Ascending aorta (tissue), 2 donors: Measurements from ENCODE around the gene RAD51B. TPM values are rescaled to one million over a fixed set of nuclear protein-coding genes. Genes with fewer than 3 reads are reported as not detected.

Source experiments
- DNase-seq, 2 donors: peaks; one replicate each; pipeline ENCODE4 v3.0.0-alpha.2; 2019; ENCODE audit warnings: low spot score in 2 of 2
- H3K27ac ChIP-seq, 2 donors: fragments of 200-600 bp; sonication (generic); one replicate each; pipeline ENCODE4 v1.5.1; 2016 to 2017; ENCODE audit warnings: mild to moderate bottlenecking in 1 of 2
- H3K27me3 ChIP-seq: fragments of 200-600 bp; sonication (generic); one replicate; pipeline ENCODE4 v1.5.1; 2017
- H3K36me3 ChIP-seq, 2 donors: fragments of 200-600 bp; sonication (generic); one replicate each; pipeline ENCODE4 v1.5.1; 2016
- H3K4me1 ChIP-seq, 2 donors: fragments of 200-600 bp; sonication (generic); one replicate each; pipeline ENCODE4 v1.5.1; 2016 to 2017; ENCODE audit warnings: mild to moderate bottlenecking in 1 of 2
- H3K4me3 ChIP-seq, 2 donors: fragments of 200-600 bp; sonication (generic); one replicate each; pipeline ENCODE4 v1.5.1; 2016 to 2017; ENCODE audit warnings: mild to moderate bottlenecking in 1 of 2
- H3K9me3 ChIP-seq, 2 donors: fragments of 200-600 bp; sonication (generic); one replicate each; pipeline ENCODE4 v1.5.1; 2016
- intact Hi-C: fragments of 100-400 bp; cut with DNase I; formaldehyde crosslinking; loops from one replicate; pipeline ENCODE4 v1.15.1; 2023
- total RNA-seq: library from RNA; depleted of rRNA; stranded (reverse); fragments of >200 nt; gene quantifications from one replicate; pipeline ENCODE4 v1.1.0, GENCODE V29; 2016
- TF ChIP-seq, protein P1 (sequence below), 3 experiments: fragments of 200-600 bp in 2 of 3; fragments of 450-650 bp in 1 of 3; sonication (generic) in 2 of 3; IDR thresholded peaks; one replicate each; pipeline ENCODE4 v1.5.1; 2016 to 2019; ENCODE audit warnings: antibody characterized with exemption in 3 of 3, mild to moderate bottlenecking in 1 of 3, moderate library complexity in 1 of 3

RAD51B gene
- total RNA-seq, 1 donor from 2014 or later: not detected

- H3K27ac ChIP-seq: no peak overlapping the region
- DNase-seq: no peak
- no peaks in the 10 kb centered on the region for H3K9me3 ChIP-seq
- H3K36me3 ChIP-seq: no peaks in the 10 kb centered on the region
- H3K4me3 ChIP-seq: no peak overlapping the region
- no peaks in the 10 kb centered on the region for H3K4me1 ChIP-seq
- intact Hi-C loops: no loop called here
- TF ChIP-seq, protein P1, sequence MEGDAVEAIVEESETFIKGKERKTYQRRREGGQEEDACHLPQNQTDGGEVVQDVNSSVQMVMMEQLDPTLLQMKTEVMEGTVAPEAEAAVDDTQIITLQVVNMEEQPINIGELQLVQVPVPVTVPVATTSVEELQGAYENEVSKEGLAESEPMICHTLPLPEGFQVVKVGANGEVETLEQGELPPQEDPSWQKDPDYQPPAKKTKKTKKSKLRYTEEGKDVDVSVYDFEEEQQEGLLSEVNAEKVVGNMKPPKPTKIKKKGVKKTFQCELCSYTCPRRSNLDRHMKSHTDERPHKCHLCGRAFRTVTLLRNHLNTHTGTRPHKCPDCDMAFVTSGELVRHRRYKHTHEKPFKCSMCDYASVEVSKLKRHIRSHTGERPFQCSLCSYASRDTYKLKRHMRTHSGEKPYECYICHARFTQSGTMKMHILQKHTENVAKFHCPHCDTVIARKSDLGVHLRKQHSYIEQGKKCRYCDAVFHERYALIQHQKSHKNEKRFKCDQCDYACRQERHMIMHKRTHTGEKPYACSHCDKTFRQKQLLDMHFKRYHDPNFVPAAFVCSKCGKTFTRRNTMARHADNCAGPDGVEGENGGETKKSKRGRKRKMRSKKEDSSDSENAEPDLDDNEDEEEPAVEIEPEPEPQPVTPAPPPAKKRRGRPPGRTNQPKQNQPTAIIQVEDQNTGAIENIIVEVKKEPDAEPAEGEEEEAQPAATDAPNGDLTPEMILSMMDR (IDR thresholded peaks at IDR 0.05): no peak
- no peaks in the 10 kb centered on the region for H3K27me3 ChIP-seq
Measured at GRCh38 chr14:68729556-68729955, 910.0 kb downstream of the RAD51B start.

GRCh38 chr14:68730348-68730747, 910.8 kb downstream of the RAD51B start:
- Histone ChIP-seq H3K27me3 (no peaks in the 10 kb centered on the region), H3K4me3 (no peak overlapping the region), H3K9me3 (no peaks in the 10 kb centered on the region), H3K4me1 (peaks cover 0 to under 1% of the 10 kb centered on the region in 2 donors), H3K27ac (no peak overlapping the region), H3K36me3 (no peaks in the 10 kb centered on the region)
- no peak for DNase-seq
- intact Hi-C loops: no loop called here
- TF ChIP-seq, protein P1 (IDR thresholded peaks at IDR 0.05): no peak

GRCh38 chr14:68730811-68731425, 911.3 kb downstream of the RAD51B start:
- no peaks in the 10 kb centered on the region for H3K27me3 ChIP-seq
- H3K4me3 ChIP-seq: no peak overlapping the region
- H3K4me1 ChIP-seq: peaks cover 0 to 6% of the 10 kb centered on the region in 2 donors
- intact Hi-C loops: no loop called here
- no peak for DNase-seq
- H3K27ac ChIP-seq: no peak overlapping the region
- no peaks in the 10 kb centered on the region for H3K9me3 ChIP-seq
- TF ChIP-seq, protein P1 (IDR thresholded peaks at IDR 0.05): no peak
- H3K36me3 ChIP-seq: no peaks in the 10 kb centered on the region

- intact Hi-C loops: no loop called here
- H3K27ac ChIP-seq: no peak overlapping the region
- H3K4me3 ChIP-seq: no peak overlapping the region
- peak; percentile 22 to 75 for DNase-seq
- TF ChIP-seq, protein P1 (IDR thresholded peaks at IDR 0.05): no peak
- H3K9me3 ChIP-seq: no peaks in the 10 kb centered on the region
- H3K4me1 ChIP-seq: peaks cover 0 to 17% of the 10 kb centered on the region in 2 donors
- H3K36me3 ChIP-seq: no peaks in the 10 kb centered on the region
- no peaks in the 10 kb centered on the region for H3K27me3 ChIP-seq
Measured at GRCh38 chr14:68733086-68733914, 913.7 kb downstream of the RAD51B start.

- H3K27me3 ChIP-seq: no peaks in the 10 kb centered on the region
- H3K9me3 ChIP-seq: no peaks in the 10 kb centered on the region
- DNase-seq: no peak
- H3K27ac ChIP-seq: no peak overlapping the region
- no peaks in the 10 kb centered on the region for H3K36me3 ChIP-seq
- no peak overlapping the region for H3K4me3 ChIP-seq
- TF ChIP-seq, protein P1 (IDR thresholded peaks at IDR 0.05): no peak
- peaks cover 0 to 17% of the 10 kb centered on the region in 2 donors for H3K4me1 ChIP-seq
- intact Hi-C loops: no loop called here
Measured at GRCh38 chr14:68734231-68734732, 914.7 kb downstream of the RAD51B start.
